Stimulated activated CD8-positive, alpha-beta memory T cell treated with anti-CD3 and anti-CD28 coated beads, Interleukin-4, amount 100 ng/mL, for 24 hours (primary cell): Measurements from ENCODE around the gene ONECUT2.
A peak's percentile ranks its signal among the peaks of the same experiment; 100 is the strongest.
"Not testable (repeated sequence)": the region's sequence is repeated elsewhere in the genome, so short reads cannot be mapped to it uniquely, and the experiment has no call there.

Experiments
- DNase-seq: peaks from one replicate; pipeline ENCODE4 v3.0.0-alpha.2; 2020; ENCODE audit warnings: low read depth

The ONECUT2 gene

GRCh38 chr18:57434536-57435494 lies at the start of gene ONECUT2:
Gene ONECUT2, plus strand, starts transcription at chr18:57435374. Its CDS starts 343 bp downstream, at chr18:57435717.
- peak; percentile 59 for DNase-seq

GRCh38 chr18:57389271-57389670 lies 45.9 kb upstream of the ONECUT2 start:
- no peak for DNase-seq

DNA sequence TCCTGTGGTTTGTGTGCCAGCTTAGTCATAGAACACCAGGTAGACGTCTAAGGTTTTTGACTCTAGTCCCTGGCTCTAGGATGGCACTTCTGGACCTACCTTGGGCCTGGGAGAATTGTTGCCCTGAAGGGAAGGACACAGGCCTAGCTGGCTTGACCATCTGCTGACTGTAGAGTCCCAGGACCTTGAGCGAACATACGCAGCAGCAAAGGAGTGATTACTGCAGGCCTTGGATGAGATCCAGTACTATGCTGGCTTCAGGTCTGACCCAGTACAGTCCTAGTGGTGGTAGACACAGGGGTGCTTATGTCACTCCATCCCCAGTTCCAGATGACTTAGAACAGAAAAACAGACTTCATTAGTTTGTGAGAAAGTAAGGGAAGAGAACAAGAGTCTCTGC lies 45.1 kb upstream of the ONECUT2 start:
- DNase-seq = no peak

- DNase-seq = not testable (repeated sequence)
Measured at GRCh38 chr18:57394749-57395148, 40.4 kb upstream of the ONECUT2 start.

GRCh38 chr18:57396831-57397230 lies 38.3 kb upstream of the ONECUT2 start:
- not testable (repeated sequence) for DNase-seq

GRCh38 chr18:57397440-57398132 lies 37.6 kb upstream of the ONECUT2 start:
- DNase-seq = no peak

DNA sequence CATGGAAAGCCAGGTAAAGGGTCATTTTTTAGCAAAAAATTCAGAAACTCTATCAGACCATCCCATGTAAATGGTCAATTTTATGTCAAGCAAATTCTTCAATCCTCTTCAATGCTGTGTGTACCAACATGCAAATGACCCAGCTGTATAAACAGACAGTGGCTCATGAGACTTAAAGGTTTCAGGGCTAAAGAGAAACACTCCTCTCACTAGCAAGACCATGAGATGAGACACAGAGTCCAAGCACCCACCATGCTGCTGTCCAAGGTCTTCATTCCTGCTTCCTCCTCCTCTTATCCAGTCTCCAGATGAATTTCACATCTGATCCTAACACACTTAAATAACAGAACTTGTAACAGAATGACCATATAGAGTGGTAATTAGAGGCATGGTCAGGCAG lies 30.8 kb upstream of the ONECUT2 start:
- no peak for DNase-seq

GRCh38 chr18:57409650-57410049 lies 25.5 kb upstream of the ONECUT2 start:
- DNase-seq = no peak

GRCh38 chr18:57410749-57411148 lies 24.4 kb upstream of the ONECUT2 start:
- DNase-seq = no peak

- DNase-seq = no peak
Measured at GRCh38 chr18:57416542-57416941, 18.6 kb upstream of the ONECUT2 start.

DNA sequence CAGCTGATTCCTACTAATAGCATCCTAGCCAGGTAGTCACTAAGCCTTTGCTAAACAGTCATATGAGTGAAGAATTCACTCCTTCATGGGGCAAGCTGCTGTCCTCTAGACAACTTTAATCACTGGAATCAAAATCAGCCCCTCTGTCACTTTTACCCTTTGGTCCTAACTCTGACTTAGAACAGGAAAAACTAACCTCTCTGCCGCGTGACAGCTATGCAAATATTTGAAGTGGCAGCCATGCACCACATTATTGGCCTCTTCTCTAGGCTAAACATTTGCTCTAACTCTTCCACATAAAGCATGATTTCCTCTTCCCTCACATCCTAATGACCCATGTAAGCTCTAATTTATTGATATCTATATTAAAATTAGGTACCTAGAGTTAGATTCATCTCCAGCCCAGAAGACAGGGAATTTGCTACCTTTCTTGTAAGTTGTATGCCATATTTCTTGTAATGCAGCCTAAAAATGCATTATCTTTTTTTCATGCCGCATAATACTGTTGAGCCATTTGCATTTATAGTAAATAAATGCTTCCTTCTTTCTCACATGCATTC lies 12.8 kb upstream of the ONECUT2 start:
- no peak for DNase-seq

GRCh38 chr18:57423821-57424220 lies 11.4 kb upstream of the ONECUT2 start:
- DNase-seq = no peak

- no peak for DNase-seq
Measured at GRCh38 chr18:57425096-57425495, 10.1 kb upstream of the ONECUT2 start.

- DNase-seq = no peak
Measured at GRCh38 chr18:57426187-57426586, 9.0 kb upstream of the ONECUT2 start.

DNA sequence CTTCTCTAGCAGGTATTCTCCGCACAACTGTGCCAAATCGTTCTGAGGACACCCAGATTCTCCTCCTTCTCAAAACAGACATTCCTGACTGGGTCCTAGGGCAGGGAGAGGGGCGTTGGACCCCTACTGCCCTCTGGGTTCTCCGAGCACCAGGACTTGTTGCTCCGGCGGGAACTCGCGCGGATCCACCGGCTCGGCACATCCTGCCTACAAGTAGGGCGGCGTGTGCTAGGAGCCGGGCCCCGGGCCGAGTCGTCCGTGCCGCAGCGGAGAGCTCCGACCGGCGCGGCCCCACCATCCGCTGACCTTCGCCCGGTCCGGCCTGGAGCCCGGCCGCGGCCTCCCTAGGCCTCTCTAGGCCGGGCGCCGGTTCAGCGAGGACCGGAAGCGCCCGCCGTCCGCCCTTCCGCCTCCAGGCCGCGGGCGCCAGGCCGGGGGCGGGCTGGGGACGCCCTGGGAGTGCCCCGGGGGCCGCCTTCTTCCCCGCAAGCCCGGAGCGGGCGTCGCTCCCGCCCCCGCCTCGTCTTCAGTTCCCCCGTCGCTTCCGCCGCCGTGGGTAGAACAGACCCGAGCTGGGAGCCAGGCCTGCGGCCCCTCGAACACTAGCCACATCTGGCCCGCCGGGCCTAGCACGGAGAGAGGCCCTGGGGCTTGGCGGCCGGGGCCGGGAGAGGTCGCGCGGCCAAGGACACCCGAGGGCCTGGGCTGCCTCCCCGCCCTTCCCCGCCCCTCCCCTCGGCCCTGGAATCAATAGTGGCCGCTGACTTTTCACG lies 7.6 kb upstream of the ONECUT2 start:
- DNase-seq = no peak

DNA sequence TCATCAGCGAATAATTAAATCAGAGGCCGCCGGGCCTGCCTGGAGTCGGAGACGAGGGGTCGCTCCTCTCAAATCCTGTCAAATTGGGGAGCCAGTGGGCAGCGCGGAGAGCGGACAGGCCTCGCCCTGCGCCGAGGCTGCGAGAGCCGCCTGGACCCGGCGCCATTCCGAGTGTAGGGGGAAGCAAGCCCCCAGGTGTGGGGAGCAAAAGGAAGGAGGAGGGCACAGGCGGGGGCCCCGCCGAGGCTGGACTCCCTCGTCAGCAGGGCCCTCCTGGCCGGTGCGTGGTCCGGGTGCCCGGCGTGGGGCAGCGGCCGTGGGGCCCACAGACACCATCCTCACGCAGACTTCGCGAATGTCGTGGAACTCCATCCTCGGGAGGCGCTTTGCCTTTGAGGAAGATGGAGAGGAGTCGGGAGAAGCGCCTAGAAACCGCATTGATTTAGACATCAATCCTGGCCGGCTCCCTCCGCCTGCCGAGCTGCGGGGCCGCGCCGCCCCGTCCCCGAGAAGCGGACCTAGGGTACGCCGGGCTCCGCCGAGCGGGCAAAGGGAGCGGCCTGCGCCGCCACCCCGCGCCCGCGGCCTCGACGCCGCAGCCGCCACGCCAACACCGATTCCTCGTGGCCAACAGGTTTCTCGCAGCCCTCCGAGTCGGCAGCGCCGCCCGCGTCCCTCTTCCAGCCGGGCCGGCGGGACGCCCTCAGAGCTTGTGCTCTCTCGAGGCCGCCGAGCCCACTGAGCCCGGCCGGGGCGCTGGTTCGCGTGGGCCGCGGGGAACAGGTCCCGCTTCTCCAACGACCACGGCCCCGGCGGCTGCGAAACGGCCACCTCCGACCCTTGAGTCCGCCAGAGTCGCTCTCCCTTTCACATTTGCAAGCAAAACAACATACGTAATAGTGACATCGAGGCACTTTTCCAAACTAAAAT lies 6.7 kb upstream of the ONECUT2 start:
- DNase-seq = no peak

GRCh38 chr18:57429167-57430078 lies 5.8 kb upstream of the ONECUT2 start:
- no peak for DNase-seq

DNA sequence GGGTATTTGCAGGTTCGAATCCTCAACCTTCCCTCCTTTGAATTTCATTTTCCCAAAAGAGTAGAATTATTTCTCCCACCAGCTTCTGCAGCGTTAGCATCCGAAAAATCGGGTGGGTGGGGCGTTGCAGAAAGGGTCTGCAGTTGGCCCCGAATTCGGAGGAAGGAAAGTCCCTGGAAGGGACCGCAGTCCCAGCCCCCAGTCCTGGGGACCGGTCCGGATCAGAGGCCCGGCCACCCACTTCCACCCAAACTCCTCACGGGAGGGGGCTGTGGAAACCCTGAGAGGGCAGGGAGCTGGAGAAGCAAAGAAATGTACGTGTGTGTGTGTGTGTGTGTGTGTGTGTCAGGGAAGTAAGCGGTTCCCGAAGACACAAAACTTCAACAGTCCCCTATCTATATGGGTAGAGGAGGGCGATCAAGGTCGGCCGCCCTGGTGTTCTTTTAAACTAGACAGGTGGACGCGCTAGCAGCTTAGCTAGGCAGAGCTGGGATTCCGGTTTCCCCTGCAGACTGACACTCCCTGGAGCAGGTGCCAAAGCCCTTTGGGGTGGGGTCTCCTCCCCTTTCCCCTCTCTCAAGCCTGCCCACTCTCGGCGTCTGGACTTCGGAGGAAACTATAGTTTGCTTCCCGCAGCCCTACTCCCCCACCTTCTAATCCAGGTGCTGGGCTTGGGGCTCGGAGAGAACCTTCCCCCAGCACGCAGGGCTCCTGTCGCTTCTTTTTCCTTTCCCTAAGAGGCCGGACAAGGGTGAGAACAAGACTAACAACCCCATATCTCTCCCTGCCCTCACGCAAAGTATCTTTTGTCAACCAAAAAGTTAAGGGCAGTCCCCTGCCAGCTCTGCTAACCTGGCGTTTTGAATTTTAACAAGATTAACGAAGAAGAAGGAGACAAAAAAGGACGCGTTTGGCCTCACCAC lies 4.8 kb upstream of the ONECUT2 start:
- no peak for DNase-seq

DNA sequence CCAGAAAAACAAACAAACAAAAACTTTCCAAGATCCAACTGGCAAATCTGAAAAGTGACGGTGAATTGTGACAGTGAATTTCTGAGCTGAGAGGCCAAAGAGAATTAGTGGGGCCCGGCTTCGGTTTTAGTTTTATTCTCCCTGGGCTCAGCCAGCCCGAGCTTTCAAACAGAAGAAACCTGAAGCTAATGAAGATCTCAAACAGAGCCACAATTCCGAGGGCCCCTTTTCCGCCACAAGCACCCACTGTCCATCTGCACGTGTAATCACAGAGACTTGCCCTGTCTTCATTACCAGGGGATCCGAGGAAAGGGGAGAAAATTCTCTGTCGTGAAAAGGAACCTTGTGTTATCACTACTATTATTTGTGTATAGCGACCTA lies 4.2 kb upstream of the ONECUT2 start:
- DNase-seq = no peak
